ENCODE measurements around the gene RXRA.

The RXRA gene

DNA sequence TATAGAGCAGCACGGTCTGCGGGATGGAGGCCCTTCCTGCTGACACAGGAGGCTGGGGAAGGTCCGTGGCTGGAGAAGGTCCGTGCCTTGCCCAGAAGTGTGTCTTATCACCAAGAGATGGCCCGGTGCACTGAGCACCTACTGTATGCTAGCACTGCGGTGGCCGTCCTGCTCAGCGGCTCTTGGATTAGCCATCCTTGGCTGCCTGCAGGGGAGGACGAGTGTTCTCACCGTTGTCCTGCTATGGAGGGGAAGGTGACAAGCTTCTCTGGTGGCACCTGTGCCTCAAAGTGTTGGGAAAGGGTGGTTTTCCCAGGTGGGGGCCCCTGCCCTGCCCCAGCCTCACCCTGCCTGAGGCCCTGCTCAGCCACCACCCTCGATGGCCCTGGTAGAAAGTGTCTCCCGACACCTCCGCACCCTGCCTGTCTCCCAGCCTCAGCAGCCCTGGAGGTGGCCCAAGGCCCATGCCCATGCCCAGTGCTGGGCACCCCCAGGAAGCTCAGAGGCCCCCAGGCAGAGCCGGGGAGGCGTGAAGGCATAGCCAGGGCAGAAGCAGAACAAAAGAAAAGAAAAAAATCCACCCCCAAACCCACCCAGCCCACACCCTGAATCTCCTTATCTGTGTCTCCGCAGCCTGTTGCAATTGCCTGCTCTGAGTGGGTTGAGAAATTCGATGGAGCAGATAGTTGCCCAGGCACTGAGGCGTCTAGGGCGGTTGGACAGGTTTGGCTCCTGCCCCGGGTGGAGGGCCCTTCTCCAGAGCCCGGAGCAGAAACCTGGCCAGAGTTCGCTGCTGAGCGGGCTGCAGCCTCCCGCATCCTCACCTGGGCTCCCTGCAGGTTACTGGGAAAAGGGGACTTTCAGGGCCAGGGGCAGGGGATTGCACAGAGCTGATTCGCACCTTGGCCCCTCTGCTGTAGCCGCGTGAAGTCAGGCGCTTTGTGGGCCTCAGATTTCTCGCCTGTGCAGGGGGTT lies 30.5 kb downstream of the RXRA start:
- DNase-seq: no peak

DNA sequence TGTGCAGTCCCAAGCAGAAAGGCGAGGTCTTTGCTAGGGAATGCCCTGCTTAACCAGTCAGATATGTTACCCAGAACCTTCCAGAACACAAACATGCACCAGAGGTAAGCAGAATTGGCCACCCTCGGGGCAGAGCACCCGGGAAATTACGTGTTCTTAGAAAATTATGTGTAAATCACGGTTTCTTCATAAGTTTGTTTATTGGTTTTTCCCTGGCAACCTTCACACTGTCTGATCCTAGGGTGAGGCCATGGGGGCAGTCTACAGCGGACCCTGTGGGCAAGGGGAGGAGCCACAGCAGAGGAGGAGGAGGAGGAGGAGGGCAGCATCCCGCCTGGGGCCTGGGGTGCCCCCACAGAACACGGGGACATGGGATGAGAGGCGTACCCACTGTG lies 31.4 kb downstream of the RXRA start:
- DNase-seq: no peak

DNA sequence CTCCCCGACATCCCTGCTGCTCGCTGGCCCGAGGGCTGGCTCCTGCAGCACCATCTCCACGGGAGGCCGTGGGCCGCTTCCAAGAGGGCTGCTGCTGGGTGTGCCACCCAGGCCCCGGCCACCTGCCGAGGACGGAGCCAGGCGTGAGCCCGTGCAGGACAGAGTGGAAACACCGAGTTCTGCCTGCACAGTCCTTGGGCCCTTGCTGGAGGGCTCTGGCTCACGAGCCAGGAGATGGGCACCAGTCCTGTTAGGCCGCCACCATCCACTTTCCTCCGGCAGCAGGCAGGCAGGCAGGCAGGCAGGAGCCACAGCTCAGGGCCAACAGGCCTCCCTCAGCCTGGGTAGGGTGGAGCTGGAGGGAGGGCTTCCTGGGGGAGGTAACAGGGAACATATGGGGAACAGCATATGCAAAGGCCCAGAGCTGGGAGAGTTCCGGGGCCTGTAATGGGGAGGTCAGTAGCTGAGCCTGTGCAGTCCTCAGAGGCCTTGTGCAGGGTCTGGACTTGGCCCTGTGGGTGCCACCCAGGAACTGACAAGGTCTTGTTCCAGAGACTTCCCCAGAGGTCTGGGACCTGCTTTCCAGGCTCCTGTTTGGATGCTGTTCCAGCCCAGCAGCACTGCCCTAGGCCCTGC lies 31.9 kb downstream of the RXRA start:
- DNase-seq: no peak

GRCh38 chr9:134358662-134359319 lies 32.5 kb downstream of the RXRA start:
- DNase-seq: no peak

- no peak for DNase-seq
Measured at GRCh38 chr9:134359493-134360179, 33.4 kb downstream of the RXRA start.

DNA sequence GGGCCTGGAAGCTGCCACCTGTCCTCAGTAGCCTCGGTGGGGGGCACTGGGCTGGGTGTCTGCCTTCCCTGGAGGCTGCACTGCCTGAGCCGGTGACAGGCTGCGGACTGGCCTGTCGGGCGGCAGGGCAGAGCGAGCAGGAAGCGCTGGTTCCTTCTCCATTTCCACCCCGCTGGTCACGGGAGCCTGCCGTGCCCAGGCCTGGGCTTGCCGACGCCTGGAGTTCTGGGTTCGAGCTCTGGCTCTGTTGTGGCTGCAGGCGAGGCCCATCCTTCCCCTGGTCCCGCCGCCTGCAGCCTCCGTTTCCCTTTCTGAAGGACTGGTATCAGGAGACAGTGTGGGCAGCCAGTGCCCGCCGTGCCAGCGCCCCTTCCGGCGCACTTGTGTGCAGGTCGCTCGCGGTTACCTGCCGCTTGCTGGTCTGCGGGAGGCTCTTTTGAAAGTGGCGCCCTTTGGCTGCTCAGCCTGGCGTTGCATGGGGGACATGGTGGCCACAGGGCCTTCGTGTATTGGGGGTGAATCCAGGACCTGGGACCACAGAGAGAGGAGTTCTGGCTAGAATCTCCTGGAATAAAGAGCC lies 34.0 kb downstream of the RXRA start:
- no peak for DNase-seq

DNA sequence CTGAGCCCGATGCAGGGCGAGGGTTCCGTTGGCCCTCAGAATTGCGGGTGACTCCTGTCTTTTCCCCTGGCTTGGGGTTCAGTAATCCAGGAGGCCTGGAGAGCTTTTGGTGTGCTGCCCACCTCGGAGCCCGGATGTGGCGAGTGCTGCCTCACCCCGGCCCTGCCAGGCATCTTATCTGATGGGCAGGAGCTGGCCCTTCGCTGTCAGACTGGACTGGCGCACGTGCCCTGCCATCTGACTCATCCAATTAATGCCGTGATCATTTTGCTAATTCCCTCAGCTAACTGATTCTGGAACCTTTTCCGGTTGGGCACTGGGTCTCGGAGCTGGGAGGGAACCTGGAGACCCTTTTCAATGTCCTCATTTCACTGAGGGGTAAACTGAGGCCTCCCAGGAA lies 34.6 kb downstream of the RXRA start:
- no peak for DNase-seq

DNA sequence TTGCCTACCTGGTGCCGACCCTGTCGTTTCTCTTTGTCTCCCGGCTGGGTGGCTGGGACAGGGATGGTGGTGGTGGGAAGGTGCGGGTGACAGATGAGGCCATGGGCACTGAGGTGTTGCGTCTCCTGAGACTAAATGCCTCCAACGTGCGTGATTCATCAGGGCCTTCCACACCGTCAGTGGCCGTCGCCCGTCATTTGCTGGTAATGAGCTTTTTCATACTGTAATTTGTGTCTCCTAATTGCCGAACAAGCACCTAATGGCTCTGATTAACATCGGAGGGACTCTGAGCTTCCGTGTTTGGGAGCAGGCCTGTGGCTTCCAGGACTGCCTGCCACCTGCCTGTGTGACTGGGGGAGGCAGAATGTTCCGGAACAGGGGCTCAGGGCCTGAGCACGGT lies 35.2 kb downstream of the RXRA start:
- no peak for DNase-seq

- DNase-seq: no peak
Measured at GRCh38 chr9:134361843-134362414, 35.7 kb downstream of the RXRA start.

DNA sequence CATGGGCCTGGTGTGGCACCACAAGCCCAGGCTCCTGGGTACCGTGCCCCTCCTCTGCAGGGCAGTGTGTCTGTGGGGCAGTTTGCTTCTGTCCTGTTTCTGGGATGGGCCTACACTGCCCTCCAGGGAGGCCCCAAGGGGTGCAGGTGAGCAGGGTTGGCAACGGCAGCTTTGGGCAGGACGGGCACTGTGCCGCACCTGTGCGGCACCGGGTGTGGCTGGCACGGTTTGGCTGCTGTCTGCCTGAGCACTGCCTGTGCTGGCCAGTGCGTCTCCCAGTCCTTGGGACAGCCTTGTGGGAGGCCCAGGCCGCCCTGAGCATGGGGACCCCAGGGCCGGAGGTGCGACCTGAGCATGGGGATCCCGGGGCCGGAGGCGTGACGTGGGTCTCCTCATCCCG lies 37.2 kb downstream of the RXRA start:
- no peak for DNase-seq

- no peak for DNase-seq
Measured at GRCh38 chr9:134364391-134365114, 38.3 kb downstream of the RXRA start.

GRCh38 chr9:134365115-134365596 lies 38.9 kb downstream of the RXRA start:
- no peak for DNase-seq

- no peak for DNase-seq
Measured at GRCh38 chr9:134365791-134366222, 39.6 kb downstream of the RXRA start.

DNA sequence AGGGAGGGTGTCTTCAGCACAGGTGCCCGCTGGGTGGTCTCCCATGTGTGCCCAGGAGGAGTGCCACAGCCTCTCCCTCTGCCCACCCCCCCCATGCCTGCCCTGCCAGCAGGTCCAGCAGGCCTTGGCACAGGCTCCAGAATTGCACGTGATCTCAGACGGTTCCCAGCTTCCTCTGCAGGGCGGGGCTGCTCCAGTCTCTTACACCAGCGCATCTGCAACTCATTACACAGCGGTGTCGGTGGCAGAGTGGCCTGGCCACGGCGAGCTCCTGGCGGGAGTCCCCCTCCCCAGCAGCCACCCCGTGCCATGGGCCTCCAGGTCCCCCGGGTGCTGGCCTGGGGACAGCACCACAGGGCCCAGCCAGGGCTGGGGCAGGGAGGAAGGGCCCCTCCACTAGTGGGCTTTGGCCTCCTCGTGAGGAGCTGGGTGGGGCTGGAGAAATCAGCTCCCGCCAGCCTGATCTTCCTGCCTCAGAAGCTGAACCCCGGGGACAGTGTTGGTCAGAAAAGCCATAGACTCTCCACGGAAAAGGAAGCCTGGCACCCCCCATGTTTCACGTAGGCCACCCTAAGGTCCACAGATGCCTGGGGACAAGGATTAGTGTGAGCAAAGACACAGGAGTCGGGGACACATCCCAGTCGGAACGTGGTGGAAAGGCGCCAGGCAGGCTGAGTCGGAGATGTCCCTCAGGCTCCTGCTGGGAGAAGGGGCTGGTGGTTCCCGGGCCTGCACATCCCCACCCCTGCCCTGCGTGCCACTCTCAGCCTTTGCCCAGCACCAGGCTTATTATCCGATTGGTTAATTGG lies 40.2 kb downstream of the RXRA start:
- DNase-seq: no peak

GRCh38 chr9:134367061-134367460 lies 40.8 kb downstream of the RXRA start:
- DNase-seq: no peak

DNA sequence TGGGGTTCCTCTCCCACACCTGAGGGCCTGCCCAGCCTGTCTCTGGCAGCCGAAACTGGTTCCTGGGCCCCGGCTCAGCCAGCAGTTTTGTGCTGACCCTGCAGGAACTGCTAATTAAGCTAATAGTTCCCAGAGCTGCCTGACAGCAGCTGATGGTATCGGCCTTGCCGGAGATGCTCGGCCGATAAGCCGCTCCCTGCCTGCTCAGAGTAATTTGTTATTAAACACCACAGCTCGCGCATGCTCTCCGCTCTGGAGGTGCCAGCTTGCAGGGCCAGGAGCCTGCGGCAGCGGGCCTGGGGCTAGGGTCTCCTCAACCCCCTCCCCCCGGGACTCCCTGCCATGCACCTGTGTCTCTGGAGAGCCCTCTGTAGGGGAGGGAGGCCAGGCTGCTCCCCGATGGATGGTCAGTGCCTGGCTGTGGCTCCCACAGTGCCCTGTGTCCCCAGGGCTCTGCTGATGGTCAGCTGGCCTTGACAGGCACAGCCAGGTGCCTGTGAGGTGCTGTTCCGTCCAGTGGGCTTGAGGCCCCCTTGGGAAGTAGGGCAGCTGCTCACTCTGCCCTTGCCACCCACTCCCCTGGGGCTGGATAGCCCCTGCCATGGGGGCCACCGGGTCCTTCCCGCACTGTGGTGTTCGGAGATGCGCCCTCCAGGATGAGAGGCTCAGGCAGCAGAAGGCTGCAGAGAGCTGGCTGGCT lies 41.7 kb downstream of the RXRA start:
- no peak for DNase-seq

DNA sequence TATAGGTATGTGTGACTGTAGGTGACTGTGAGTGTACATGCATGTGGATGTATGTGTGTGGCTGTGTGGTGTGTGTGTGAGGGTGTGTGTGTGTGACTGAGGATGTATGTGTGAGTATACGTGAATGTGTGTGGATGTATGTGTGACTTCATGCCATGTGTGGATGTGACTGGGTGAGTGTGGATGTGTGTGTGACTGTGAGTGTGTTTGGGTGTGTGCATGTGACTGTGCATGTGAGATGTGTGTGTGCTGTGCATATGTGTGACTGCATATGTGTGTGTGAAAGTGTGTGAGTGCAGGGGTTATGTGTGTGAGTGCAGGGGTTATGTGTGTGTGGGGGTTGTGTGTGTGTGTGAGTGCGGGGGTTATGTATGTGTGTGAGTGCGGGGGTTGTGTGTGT lies 42.3 kb downstream of the RXRA start:
- no peak for DNase-seq

GRCh38 chr9:134369416-134370212 lies 43.4 kb downstream of the RXRA start:
- DNase-seq: no peak

DNA sequence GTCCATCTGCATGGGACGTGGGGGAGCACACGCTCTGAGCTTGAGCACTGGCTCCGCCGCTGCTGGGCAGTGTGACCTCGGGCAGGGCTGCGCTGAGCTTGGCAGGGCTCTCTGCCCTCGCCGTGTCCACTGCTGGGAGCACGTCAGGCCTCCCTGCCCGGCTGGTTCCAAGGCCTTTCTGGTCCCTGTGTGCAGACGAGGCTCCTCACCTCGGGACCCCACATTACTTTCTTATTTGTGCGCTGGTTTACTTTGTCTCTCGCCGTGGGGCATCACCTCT lies 43.9 kb downstream of the RXRA start:
- DNase-seq: no peak
